ENCODE data around the gene RND2. TPM values are rescaled to one million over a fixed set of nuclear protein-coding genes. Genes with fewer than 3 reads are reported as not detected.

Gene RND2
- total and polyA plus RNA-seq, 2 of the 13 experiments (the other 11 are each of a cell fraction or from before 2014, with no cell fraction given) = 0.05 to 0.11 TPM

DNA sequence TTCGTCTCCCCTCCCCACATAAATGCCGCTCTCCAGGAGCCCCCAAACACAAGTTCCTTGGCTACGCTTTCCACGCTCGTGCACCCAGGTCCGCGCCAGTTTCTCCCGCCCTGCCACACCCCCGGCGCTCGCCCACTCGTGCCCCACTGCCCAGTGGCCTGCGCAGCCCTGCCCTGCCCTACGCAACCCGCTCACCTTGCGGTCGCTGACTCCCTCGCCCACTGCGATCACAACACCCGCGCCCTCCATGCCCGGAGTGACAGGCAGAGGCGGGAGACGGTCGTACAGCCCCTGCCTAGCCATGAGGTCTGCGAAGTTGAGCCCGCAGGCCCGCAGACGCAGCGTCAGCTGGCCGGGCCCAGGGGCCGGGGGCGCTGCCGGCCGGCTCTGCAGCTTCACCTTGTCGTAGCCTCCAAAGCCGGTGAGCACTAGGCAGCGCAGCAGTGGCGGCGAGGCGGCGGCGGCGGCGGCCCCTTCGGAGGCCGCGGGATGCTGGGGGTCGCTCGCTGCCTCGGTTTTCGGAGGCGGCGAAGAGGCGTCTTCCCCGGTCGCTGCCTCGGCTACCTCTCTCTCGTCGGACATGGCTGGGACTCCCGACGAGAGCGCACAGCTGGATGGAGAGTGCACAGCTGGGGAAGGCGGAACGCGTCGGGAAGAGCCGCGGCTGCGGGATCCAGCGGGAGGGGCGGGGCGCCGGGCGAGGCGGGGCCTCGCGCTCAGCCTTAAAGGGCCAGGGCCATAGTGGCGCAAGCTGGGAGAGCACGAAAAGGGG lies 3.1 kb upstream of the RND2 start, which contains the start of gene VAT1 (continued):
- TF ChIP-seq, protein P1, sequence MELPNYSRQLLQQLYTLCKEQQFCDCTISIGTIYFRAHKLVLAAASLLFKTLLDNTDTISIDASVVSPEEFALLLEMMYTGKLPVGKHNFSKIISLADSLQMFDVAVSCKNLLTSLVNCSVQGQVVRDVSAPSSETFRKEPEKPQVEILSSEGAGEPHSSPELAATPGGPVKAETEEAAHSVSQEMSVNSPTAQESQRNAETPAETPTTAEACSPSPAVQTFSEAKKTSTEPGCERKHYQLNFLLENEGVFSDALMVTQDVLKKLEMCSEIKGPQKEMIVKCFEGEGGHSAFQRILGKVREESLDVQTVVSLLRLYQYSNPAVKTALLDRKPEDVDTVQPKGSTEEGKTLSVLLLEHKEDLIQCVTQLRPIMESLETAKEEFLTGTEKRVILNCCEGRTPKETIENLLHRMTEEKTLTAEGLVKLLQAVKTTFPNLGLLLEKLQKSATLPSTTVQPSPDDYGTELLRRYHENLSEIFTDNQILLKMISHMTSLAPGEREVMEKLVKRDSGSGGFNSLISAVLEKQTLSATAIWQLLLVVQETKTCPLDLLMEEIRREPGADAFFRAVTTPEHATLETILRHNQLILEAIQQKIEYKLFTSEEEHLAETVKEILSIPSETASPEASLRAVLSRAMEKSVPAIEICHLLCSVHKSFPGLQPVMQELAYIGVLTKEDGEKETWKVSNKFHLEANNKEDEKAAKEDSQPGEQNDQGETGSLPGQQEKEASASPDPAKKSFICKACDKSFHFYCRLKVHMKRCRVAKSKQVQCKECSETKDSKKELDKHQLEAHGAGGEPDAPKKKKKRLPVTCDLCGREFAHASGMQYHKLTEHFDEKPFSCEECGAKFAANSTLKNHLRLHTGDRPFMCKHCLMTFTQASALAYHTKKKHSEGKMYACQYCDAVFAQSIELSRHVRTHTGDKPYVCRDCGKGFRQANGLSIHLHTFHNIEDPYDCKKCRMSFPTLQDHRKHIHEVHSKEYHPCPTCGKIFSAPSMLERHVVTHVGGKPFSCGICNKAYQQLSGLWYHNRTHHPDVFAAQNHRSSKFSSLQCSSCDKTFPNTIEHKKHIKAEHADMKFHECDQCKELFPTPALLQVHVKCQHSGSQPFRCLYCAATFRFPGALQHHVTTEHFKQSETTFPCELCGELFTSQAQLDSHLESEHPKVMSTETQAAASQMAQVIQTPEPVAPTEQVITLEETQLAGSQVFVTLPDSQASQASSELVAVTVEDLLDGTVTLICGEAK (IDR thresholded peaks at IDR 0.05) = no peak
- TF ChIP-seq, protein P1 (CRISPR knock-in tag; IDR thresholded peaks at IDR 0.05) = peak; percentile 79
- TF ChIP-seq SYNCRIP (IDR thresholded peaks at IDR 0.05; ENCODE audit: insufficient read depth, low read depth, low read length) (no peak), HHEX (CRISPR knock-in tag; IDR thresholded peaks at IDR 0.05) (no peak), ZNF761 (CRISPR knock-in tag; conservative IDR thresholded peaks at IDR 0.05) (peak; percentile 88; the same call in 1 of the 2 replicates), CREB1 (IDR thresholded peaks at IDR 0.05) (no peak), CREB1 (CRISPR knock-in tag; IDR thresholded peaks at IDR 0.05) (no peak), POLR2AphosphoS5 (IDR thresholded peaks at IDR 0.05; ENCODE audit: low read depth, low read length) (peak; percentile 85), ZNF773 (CRISPR knock-in tag; IDR thresholded peaks at IDR 0.05; ENCODE audit: borderline replicate concordance) (peak; percentile 86; the same call in 1 of the 2 replicates), ELF1 (CRISPR knock-in tag; IDR thresholded peaks at IDR 0.05) (0 out of 2 replicates have a peak, but pooled peaks have one; percentile 9), NFE2L2 (IDR thresholded peaks at IDR 0.05; ENCODE audit: low read length) (no peak), SRSF4 (IDR thresholded peaks at IDR 0.05; ENCODE audit: low read depth, low read length, poor library complexity, severe bottlenecking) (no peak), ZNF674 (CRISPR knock-in tag; IDR thresholded peaks at IDR 0.05; ENCODE audit: low read depth) (0 out of 2 replicates have a peak, but pooled peaks have one; percentile 35), KLF15 (CRISPR knock-in tag; IDR thresholded peaks at IDR 0.05; ENCODE audit: borderline replicate concordance) (peak; percentile 19; the same call in 1 of the 2 replicates)
- TF ChIP-seq, protein P2, sequence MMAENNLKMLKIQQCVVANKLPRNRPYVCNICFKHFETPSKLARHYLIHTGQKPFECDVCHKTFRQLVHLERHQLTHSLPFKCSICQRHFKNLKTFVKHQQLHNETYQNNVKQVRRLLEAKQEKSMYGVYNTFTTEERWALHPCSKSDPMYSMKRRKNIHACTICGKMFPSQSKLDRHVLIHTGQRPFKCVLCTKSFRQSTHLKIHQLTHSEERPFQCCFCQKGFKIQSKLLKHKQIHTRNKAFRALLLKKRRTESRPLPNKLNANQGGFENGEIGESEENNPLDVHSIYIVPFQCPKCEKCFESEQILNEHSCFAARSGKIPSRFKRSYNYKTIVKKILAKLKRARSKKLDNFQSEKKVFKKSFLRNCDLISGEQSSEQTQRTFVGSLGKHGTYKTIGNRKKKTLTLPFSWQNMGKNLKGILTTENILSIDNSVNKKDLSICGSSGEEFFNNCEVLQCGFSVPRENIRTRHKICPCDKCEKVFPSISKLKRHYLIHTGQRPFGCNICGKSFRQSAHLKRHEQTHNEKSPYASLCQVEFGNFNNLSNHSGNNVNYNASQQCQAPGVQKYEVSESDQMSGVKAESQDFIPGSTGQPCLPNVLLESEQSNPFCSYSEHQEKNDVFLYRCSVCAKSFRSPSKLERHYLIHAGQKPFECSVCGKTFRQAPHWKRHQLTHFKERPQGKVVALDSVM (CRISPR knock-in tag; IDR thresholded peaks at IDR 0.05) = peak; percentile 77
- TF ChIP-seq, protein P3, sequence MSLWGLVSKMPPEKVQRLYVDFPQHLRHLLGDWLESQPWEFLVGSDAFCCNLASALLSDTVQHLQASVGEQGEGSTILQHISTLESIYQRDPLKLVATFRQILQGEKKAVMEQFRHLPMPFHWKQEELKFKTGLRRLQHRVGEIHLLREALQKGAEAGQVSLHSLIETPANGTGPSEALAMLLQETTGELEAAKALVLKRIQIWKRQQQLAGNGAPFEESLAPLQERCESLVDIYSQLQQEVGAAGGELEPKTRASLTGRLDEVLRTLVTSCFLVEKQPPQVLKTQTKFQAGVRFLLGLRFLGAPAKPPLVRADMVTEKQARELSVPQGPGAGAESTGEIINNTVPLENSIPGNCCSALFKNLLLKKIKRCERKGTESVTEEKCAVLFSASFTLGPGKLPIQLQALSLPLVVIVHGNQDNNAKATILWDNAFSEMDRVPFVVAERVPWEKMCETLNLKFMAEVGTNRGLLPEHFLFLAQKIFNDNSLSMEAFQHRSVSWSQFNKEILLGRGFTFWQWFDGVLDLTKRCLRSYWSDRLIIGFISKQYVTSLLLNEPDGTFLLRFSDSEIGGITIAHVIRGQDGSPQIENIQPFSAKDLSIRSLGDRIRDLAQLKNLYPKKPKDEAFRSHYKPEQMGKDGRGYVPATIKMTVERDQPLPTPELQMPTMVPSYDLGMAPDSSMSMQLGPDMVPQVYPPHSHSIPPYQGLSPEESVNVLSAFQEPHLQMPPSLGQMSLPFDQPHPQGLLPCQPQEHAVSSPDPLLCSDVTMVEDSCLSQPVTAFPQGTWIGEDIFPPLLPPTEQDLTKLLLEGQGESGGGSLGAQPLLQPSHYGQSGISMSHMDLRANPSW (CRISPR knock-in tag; IDR thresholded peaks at IDR 0.05; ENCODE audit: borderline replicate concordance) = no peak

All from HepG2 (cell line).